ENCODE measurements around the gene IRAK1. TPM values are rescaled to one million over a fixed set of nuclear protein-coding genes. Genes with fewer than 3 reads are reported as not detected.

The IRAK1 gene
- polyA plus RNA-seq, 1 donor (not counting 4 experiments of a cell fraction or from before 2014, with no cell fraction given): 41.5 TPM

DNA sequence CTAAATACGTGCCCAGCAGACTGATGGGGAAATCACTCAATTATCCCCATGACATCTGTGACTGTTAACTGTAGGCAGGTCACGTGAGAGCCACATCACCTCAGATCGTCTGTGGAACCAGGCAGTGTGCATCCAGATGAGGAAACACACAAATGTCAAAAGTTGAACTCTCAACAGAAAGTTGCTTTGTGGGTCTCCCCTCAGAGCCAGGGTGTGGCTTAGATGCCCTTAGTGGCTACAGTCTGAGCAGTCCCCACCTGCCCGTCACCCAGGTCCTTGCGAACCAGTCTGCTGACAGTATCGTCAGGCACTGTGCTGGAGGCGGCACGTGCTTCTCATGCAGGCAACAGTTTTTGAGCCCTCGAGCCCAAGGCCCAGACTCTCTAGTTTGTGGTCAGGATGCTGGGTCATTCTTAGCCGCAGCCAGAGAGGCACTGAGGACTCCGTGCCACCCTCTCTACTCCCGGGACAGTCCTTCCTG, 36.3 kb downstream of the IRAK1 start:
- H3K4me3 ChIP-seq (ENCODE audit: control insufficient read depth in 2 of 3, extremely low read depth in 1 of 3, insufficient read depth in 2 of 3, low read depth in 1 of 3, low read length in 3 of 3): no peak overlapping the region
- FAIRE-seq (no peak), DNase-seq (ENCODE audit: low read depth, low spot score) (no peak)
- H3K79me2 ChIP-seq (ENCODE audit: control insufficient read depth, insufficient read depth, low read length): no peaks in the 10 kb centered on the region
- H3K27ac ChIP-seq (ENCODE audit: control insufficient read depth, insufficient read depth, low read length): no peak overlapping the region
- no peaks in the 10 kb centered on the region for H3K9me3 ChIP-seq (ENCODE audit: control insufficient read depth, low read depth, low read length)
- no peaks in the 10 kb centered on the region for H3K36me3 ChIP-seq (ENCODE audit: control insufficient read depth in 2 of 2, extremely low read depth in 1 of 2, insufficient read depth in 2 of 2, low read length in 2 of 2)
- TF ChIP-seq, protein P1, sequence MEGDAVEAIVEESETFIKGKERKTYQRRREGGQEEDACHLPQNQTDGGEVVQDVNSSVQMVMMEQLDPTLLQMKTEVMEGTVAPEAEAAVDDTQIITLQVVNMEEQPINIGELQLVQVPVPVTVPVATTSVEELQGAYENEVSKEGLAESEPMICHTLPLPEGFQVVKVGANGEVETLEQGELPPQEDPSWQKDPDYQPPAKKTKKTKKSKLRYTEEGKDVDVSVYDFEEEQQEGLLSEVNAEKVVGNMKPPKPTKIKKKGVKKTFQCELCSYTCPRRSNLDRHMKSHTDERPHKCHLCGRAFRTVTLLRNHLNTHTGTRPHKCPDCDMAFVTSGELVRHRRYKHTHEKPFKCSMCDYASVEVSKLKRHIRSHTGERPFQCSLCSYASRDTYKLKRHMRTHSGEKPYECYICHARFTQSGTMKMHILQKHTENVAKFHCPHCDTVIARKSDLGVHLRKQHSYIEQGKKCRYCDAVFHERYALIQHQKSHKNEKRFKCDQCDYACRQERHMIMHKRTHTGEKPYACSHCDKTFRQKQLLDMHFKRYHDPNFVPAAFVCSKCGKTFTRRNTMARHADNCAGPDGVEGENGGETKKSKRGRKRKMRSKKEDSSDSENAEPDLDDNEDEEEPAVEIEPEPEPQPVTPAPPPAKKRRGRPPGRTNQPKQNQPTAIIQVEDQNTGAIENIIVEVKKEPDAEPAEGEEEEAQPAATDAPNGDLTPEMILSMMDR (optimal IDR thresholded peaks at IDR 0.05 in 1 of 3, IDR thresholded peaks at IDR 0.05 in 1 of 3, conservative IDR thresholded peaks at IDR 0.05 in 1 of 3; ENCODE audit: extremely low read depth in 1 of 3, insufficient read depth in 2 of 3, low read length in 3 of 3): no peak
- TF ChIP-seq EZH2 (IDR thresholded peaks at IDR 0.05; ENCODE audit: low read length): no peak
- H3K9me1 ChIP-seq (ENCODE audit: control insufficient read depth, extremely low read depth, insufficient read depth, low read length): no peaks in the 10 kb centered on the region
- H2AFZ ChIP-seq (ENCODE audit: control insufficient read depth, low read length): no peak overlapping the region
- no peaks in the 10 kb centered on the region for H4K20me1 ChIP-seq (ENCODE audit: control insufficient read depth, extremely low read depth, insufficient read depth, low read length)
- H3K9ac ChIP-seq (ENCODE audit: control insufficient read depth, extremely low read depth, insufficient read depth, low read length): no peak overlapping the region
- no peak overlapping the region for H3K4me2 ChIP-seq (ENCODE audit: control insufficient read depth, extremely low read depth, insufficient read depth, low read depth, low read length)
- dilution Hi-C loops (cut with MboI; ENCODE audit: extremely low pct_ligation_motif_present, low sequenced_read_pairs): no loop called here
- peaks cover 4% of the 10 kb centered on the region for H3K4me1 ChIP-seq (ENCODE audit: control insufficient read depth, extremely low read depth, insufficient read depth, low read length)
- peaks cover 3% of the 10 kb centered on the region for H3K27me3 ChIP-seq (ENCODE audit: control insufficient read depth, extremely low read depth, insufficient read depth, low read length)

DNA sequence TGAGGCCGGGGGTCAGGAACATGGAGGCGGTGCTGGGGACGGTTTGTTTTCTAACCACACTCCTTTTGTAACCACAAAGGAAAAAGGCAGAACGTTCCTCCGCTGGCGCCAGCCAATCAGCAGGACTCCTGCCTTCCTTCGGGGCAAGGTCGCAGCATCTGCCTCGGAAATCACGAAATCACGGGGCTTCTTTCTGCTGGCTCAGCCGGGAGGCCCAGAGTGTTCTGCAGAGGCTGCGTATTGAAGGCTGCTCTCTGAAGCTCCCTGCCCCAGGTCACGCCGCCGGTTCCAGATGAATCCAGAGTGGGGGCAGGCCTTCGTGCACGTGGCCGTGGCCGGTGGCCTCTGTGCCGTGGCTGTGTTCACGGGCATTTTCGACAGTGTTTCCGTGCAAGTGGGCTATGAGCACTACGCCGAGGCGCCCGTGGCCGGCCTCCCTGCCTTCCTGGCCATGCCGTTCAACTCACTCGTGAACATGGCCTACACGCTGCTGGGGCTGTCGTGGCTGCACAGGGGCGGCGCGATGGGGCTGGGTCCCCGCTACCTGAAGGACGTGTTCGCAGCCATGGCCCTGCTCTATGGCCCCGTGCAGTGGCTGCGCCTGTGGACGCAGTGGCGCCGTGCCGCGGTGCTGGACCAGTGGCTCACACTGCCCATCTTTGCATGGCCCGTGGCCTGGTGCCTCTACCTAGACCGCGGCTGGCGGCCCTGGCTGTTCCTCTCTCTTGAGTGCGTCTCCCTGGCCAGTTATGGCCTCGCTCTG, 37.8 kb downstream of the IRAK1 start:
- no peak overlapping the region for H3K27ac ChIP-seq (ENCODE audit: control insufficient read depth, insufficient read depth, low read length)

More for the DNA sequence above, 37.8 kb downstream of the IRAK1 start:
- H3K9ac ChIP-seq (ENCODE audit: control insufficient read depth, extremely low read depth, insufficient read depth, low read length): no peak overlapping the region
- no peak overlapping the region for H3K4me3 ChIP-seq (ENCODE audit: control insufficient read depth in 2 of 3, extremely low read depth in 1 of 3, insufficient read depth in 2 of 3, low read depth in 1 of 3, low read length in 3 of 3)
- no peak overlapping the region for H3K4me2 ChIP-seq (ENCODE audit: control insufficient read depth, extremely low read depth, insufficient read depth, low read depth, low read length)
- peaks cover 4% of the 10 kb centered on the region for H3K4me1 ChIP-seq (ENCODE audit: control insufficient read depth, extremely low read depth, insufficient read depth, low read length)
- H3K27me3 ChIP-seq (ENCODE audit: control insufficient read depth, extremely low read depth, insufficient read depth, low read length): peaks cover 3% of the 10 kb centered on the region
- no peaks in the 10 kb centered on the region for H3K79me2 ChIP-seq (ENCODE audit: control insufficient read depth, insufficient read depth, low read length)
- H3K9me3 ChIP-seq (ENCODE audit: control insufficient read depth, low read depth, low read length): no peaks in the 10 kb centered on the region
- H3K36me3 ChIP-seq (ENCODE audit: control insufficient read depth in 2 of 2, extremely low read depth in 1 of 2, insufficient read depth in 2 of 2, low read length in 2 of 2): no peaks in the 10 kb centered on the region
- TF ChIP-seq EZH2 (IDR thresholded peaks at IDR 0.05; ENCODE audit: low read length): no peak
- TF ChIP-seq, protein P1 (optimal IDR thresholded peaks at IDR 0.05 in 1 of 3, IDR thresholded peaks at IDR 0.05 in 1 of 3, conservative IDR thresholded peaks at IDR 0.05 in 1 of 3; ENCODE audit: extremely low read depth in 1 of 3, insufficient read depth in 2 of 3, low read length in 3 of 3): no peak
- no peak overlapping the region for H2AFZ ChIP-seq (ENCODE audit: control insufficient read depth, low read length)
- H4K20me1 ChIP-seq (ENCODE audit: control insufficient read depth, extremely low read depth, insufficient read depth, low read length): no peaks in the 10 kb centered on the region
- dilution Hi-C loops (cut with MboI; ENCODE audit: extremely low pct_ligation_motif_present, low sequenced_read_pairs): no loop called here
- DNase-seq (ENCODE audit: low read depth, low spot score) (no peak), FAIRE-seq (no peak)
- no peaks in the 10 kb centered on the region for H3K9me1 ChIP-seq (ENCODE audit: control insufficient read depth, extremely low read depth, insufficient read depth, low read length)

Data from keratinocyte (primary cell).